Stimulated activated CD8-positive, alpha-beta memory T cell treated with anti-CD3 and anti-CD28 coated beads, Interleukin-12 subunit alpha, Interleukin-12 subunit beta, amount 100 ng/mL, for 1 hour (primary cell): Measurements from ENCODE around the gene PRKD3.
"Not testable (repeated sequence)": the region's sequence is repeated elsewhere in the genome, so short reads cannot be mapped to it uniquely, and the experiment has no call there.

Experiments
- DNase-seq: peaks from one replicate; pipeline ENCODE4 v3.0.0-alpha.2; 2020; ENCODE audit warnings: low read depth

The PRKD3 gene

DNA sequence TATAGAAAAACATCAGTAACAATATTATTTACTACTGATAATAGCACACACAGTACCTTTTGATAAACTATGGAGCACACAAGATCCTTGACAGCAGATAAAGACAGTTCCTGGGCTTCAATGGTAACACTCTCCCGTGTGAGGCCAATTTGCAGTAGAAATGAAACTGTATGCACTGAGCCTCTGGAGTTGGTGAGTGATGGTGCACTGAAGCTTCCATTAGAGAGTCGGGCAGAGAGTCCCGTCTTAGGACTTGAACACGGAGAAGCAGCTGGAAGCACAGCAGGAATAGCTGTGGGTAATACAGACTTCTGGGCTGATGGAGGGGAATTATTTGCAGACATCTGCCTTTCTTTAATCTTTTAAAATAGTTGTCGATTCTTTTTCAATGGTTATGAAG, 8.5 kb downstream of the PRKD3 start:
- no peak for DNase-seq

DNA sequence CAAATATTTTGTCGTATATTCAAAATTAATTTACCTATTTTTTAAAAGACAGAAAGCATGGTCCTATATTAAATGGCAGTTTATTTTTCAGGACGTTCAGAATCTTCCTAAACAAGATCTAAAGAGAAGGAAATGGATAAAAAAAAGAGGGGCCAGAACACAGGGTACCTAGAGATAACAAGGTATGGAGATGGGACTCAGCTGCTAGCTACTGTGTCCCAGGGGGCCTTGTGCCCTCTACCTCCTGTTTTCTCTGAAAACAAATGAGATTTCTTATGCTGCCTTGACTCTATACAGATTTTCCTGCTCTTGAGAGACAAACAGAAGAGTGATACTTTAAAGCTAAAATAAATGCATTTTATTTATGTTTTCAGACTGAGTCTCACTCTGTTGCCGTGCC, 9.3 kb downstream of the PRKD3 start:
- no peak for DNase-seq

DNA sequence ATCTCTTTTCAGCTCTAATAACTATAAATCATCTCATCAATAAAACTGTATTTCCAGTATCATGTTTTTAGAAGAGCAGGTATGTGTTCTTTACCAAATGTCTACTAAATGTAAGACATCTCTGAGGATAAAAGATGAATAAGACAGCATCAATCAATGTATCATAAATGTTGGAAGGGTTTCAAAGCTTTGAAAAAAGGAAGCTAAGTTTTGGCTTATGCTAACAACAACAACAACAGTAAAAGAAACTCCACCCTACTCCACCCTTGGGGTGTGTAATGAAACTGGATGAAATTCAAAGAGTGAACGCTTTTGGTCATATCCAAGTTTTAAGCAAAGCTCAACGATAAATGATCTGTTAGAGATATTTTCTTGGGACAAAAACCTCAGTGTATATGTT, 17.1 kb downstream of the PRKD3 start:
- no peak for DNase-seq

GRCh38 chr2:37306024-37306423, 18.6 kb downstream of the PRKD3 start:
- DNase-seq = no peak

DNA sequence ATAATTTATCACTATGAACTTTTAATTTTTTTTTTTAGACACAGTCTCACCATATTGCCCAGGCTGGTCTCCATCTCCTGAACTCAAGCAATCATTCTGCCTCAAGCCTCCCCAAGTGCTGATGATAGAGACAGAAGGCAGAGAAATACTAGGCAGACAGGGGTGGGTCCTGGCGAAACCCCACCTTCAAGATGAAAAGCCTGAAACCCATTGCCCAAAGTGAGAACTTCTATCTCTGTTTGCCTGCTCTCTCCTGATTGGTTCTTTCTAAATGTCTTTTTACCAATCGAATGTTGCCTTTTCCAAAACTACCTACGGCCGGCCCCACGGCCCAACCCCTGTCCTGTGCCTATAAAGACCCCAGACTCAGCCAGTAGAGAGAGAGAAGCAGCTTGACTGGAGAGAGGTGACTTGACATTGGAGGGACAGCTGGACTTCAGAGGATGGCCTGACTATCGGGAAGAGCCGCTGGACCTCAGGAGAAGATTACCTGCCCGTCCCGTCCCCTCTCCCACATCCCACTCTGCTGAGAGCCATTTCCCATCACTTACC, 21.9 kb downstream of the PRKD3 start:
- DNase-seq = no peak

DNA sequence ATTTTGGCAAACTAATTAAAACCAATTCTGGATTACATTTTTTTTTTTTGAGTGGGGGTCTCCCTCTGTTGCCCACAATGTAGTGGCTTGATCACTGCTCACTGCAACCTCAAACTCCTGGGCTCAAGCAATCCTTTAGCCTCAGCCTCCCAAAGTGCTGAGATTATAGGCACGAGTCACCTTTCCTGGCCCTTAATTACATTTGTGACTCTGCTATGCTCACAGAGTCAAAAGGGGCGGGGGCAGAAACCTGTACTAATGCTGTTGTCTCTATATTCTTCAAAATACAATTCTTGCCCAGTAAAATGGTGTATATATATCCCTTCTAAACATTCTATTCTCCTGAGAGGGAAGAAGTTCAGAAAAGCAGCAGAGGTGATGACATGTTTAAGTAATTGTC, 23.2 kb downstream of the PRKD3 start:
- no peak for DNase-seq

- DNase-seq = no peak
These were observed 24.1 kb downstream of the PRKD3 start for GRCh38 chr2:37300578-37300977.

GRCh38 chr2:37300146-37300545, 24.5 kb downstream of the PRKD3 start:
- no peak for DNase-seq

- DNase-seq = no peak
These were observed 27.0 kb downstream of the PRKD3 start for GRCh38 chr2:37297632-37298031.

- no peak for DNase-seq
These were observed 29.1 kb downstream of the PRKD3 start for GRCh38 chr2:37295469-37296073.

GRCh38 chr2:37294858-37295257, 29.8 kb downstream of the PRKD3 start:
- not testable (repeated sequence) for DNase-seq

DNA sequence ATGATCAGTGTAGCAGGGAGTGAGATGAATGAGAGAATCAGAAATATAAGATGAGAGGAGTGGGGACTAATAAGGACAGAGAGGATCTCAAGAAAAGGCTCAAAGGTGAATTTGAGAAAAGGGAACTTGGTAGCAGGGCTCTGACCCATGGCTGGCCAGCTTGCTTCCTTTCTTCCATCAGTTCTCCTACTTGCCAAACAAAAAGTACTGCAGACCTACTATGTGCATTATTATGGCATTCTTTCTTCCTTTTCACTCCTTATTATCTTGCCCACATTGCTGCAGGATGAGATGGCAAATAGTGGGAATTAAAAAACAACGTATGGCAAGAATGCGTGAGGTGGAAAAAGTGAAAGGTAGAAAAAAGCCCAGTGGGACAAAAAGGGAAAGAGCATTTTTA, 33.0 kb downstream of the PRKD3 start:
- no peak for DNase-seq

DNA sequence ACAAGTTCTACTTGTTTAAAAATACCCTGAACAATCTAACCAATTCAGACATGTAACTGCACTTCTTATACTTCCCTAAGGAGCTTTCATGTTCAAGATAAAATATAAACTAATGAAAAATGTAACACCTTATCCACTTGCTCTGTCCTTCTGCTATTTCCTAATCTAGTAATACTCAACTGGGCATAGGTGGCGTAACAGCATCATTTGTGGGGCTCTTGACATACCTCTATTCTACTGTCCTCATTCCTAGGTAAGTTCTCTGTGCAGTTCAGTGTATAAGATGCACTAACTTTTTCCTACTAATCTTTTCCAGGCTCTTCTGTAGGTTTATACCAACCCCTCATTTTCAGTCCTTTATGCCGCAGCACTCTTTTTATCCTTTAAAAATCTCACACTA, 36.7 kb downstream of the PRKD3 start:
- no peak for DNase-seq

- DNase-seq = no peak
These were observed 40.3 kb downstream of the PRKD3 start for GRCh38 chr2:37284381-37284780.

- DNase-seq = no peak
These were observed 41.4 kb downstream of the PRKD3 start for GRCh38 chr2:37283207-37283606.

GRCh38 chr2:37282746-37283145, 41.9 kb downstream of the PRKD3 start:
- no peak for DNase-seq

GRCh38 chr2:37281916-37282315, 42.7 kb downstream of the PRKD3 start:
- no peak for DNase-seq

DNA sequence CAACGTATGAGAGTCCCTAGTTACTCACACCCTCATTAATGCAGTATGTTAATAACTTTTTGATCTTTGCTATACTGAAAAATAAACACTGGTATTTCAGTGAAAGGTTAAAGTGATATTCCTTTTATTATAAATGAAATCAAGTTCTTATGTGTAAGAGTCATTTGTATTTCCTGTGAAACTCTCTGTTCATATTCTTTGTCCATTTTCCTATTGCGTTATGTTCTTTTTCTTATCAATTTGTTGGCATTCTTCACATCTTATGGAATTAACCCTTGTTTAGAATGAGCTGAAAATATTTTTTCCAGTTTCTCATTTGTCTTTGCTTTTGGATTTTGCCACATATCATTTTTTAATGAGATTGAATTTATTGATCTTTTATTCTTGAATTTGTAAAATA, 48.3 kb downstream of the PRKD3 start:
- DNase-seq = no peak
